SKM-1 treated with dmso at 0.1 percent for 144 hours (cell line): ENCODE measurements around the gene NCK2.

Experiments
- DNase-seq: peaks from one replicate; lab custom pipeline; 2025; ENCODE audit not compliant: unreplicated experiment; lab: John Stamatoyannopoulos, UW

NCK2 gene

GRCh38 chr2:105917226-105917625 is 172.5 kb downstream of the NCK2 start:
- DNase-seq: no peak

- no peak for DNase-seq
Observed at GRCh38 chr2:105917688-105918087, 173.0 kb downstream of the NCK2 start.

- no peak for DNase-seq
Observed at GRCh38 chr2:105919191-105919811, 174.6 kb downstream of the NCK2 start.

- no peak for DNase-seq
Observed at GRCh38 chr2:105919826-105920225, 175.1 kb downstream of the NCK2 start.

GRCh38 chr2:105924271-105924670 is 179.6 kb downstream of the NCK2 start:
- DNase-seq: no peak

GRCh38 chr2:105924932-105925331 is 180.2 kb downstream of the NCK2 start:
- no peak for DNase-seq

GRCh38 chr2:105925390-105925789 is 180.7 kb downstream of the NCK2 start:
- no peak for DNase-seq

- DNase-seq: no peak
Observed at GRCh38 chr2:105926960-105927678, 182.4 kb downstream of the NCK2 start.

- no peak for DNase-seq
Observed at GRCh38 chr2:105928086-105928485, 183.4 kb downstream of the NCK2 start.

GRCh38 chr2:105928563-105928962 is 183.9 kb downstream of the NCK2 start:
- DNase-seq: no peak

GRCh38 chr2:105929516-105929915 is 184.8 kb downstream of the NCK2 start:
- no peak for DNase-seq

- DNase-seq: no peak
Observed at GRCh38 chr2:105932582-105932981, 187.9 kb downstream of the NCK2 start.

- no peak for DNase-seq
Observed at GRCh38 chr2:105933906-105934305, 189.2 kb downstream of the NCK2 start.

GRCh38 chr2:105934467-105934866 is 189.8 kb downstream of the NCK2 start:
- no peak for DNase-seq

GRCh38 chr2:105935063-105935462 is 190.4 kb downstream of the NCK2 start:
- no peak for DNase-seq

GRCh38 chr2:105936954-105937353 is 192.2 kb downstream of the NCK2 start:
- DNase-seq: no peak

GRCh38 chr2:105937498-105938097 is 192.9 kb downstream of the NCK2 start:
- no peak for DNase-seq
